MG63 (cell line): ENCODE results near the gene PRKAG2. TPM values are rescaled to one million over a fixed set of nuclear protein-coding genes. Genes with fewer than 3 reads are reported as not detected.

Experiments used
- DNase-seq: peaks from one replicate; pipeline ENCODE4 v3.0.0-alpha.2; 2020
- H3K27me3 ChIP-seq: fragments of 250-450 bp; sonication (Bioruptor Pico); 2 replicates; pipeline ENCODE4 v1.5.1; 2020; ENCODE audit warnings: mild to moderate bottlenecking, moderate library complexity
- H3K36me3 ChIP-seq: fragments of 250-450 bp; sonication (Bioruptor Pico); 2 replicates; pipeline ENCODE4 v1.5.1; 2020; ENCODE audit warnings: mild to moderate bottlenecking, moderate library complexity
- H3K4me3 ChIP-seq: fragments of 250-450 bp; sonication (Bioruptor Pico); 2 replicates; pipeline ENCODE4 v1.5.1; 2020; ENCODE audit warnings: mild to moderate bottlenecking, moderate library complexity
- H3K9me3 ChIP-seq: fragments of 250-450 bp; sonication (Bioruptor Pico); 2 replicates; pipeline ENCODE4 v1.5.1; 2020; ENCODE audit warnings: mild to moderate bottlenecking, moderate library complexity
- total RNA-seq: library from RNA; depleted of rRNA; stranded (reverse); fragments of >200 nt; shearing (Covaris generic); gene quantifications from 2 replicates; pipeline ENCODE4 v1.2.3, GENCODE V29; 2014; ENCODE audit warnings: low replicate concordance

PRKAG2 gene
- total RNA-seq, 1 experiment from 2014 or later: 15.2 TPM

GRCh38 chr7:151710646-151711434, 166.1 kb downstream of the PRKAG2 start:
- Histone ChIP-seq H3K27me3 (no peaks in the 10 kb centered on the region), H3K9me3 (no peaks in the 10 kb centered on the region), H3K36me3 (no peaks in the 10 kb centered on the region), H3K4me3 (no peak overlapping the region)
- no peak for DNase-seq

- no peak for DNase-seq
- Histone ChIP-seq H3K27me3 (no peaks in the 10 kb centered on the region), H3K9me3 (no peaks in the 10 kb centered on the region), H3K36me3 (no peaks in the 10 kb centered on the region), H3K4me3 (no peak overlapping the region)
Measured at GRCh38 chr7:151710121-151710640, 166.7 kb downstream of the PRKAG2 start.

GRCh38 chr7:151709141-151710038, 167.5 kb downstream of the PRKAG2 start:
- H3K4me3 ChIP-seq: no peak overlapping the region
- no peaks in the 10 kb centered on the region for H3K36me3 ChIP-seq
- H3K9me3 ChIP-seq: no peaks in the 10 kb centered on the region
- no peaks in the 10 kb centered on the region for H3K27me3 ChIP-seq
- no peak for DNase-seq

GRCh38 chr7:151708610-151709009, 168.3 kb downstream of the PRKAG2 start:
- Histone ChIP-seq H3K4me3 (no peak overlapping the region), H3K9me3 (no peaks in the 10 kb centered on the region), H3K27me3 (no peaks in the 10 kb centered on the region), H3K36me3 (no peaks in the 10 kb centered on the region)
- no peak for DNase-seq

GRCh38 chr7:151707757-151708156, 169.2 kb downstream of the PRKAG2 start:
- Histone ChIP-seq H3K27me3 (no peaks in the 10 kb centered on the region), H3K9me3 (no peaks in the 10 kb centered on the region), H3K4me3 (no peak overlapping the region), H3K36me3 (no peaks in the 10 kb centered on the region)
- DNase-seq: no peak

- no peaks in the 10 kb centered on the region for H3K27me3 ChIP-seq
- no peak overlapping the region for H3K4me3 ChIP-seq
- no peaks in the 10 kb centered on the region for H3K9me3 ChIP-seq
- no peak for DNase-seq
- H3K36me3 ChIP-seq: no peaks in the 10 kb centered on the region
Measured at GRCh38 chr7:151707105-151707469, 169.8 kb downstream of the PRKAG2 start.

- no peak overlapping the region for H3K4me3 ChIP-seq
- no peaks in the 10 kb centered on the region for H3K9me3 ChIP-seq
- H3K36me3 ChIP-seq: no peaks in the 10 kb centered on the region
- DNase-seq: no peak
- H3K27me3 ChIP-seq: no peaks in the 10 kb centered on the region
Measured at GRCh38 chr7:151706277-151707104, 170.4 kb downstream of the PRKAG2 start.

- no peak for DNase-seq
- Histone ChIP-seq H3K9me3 (no peaks in the 10 kb centered on the region), H3K36me3 (no peaks in the 10 kb centered on the region), H3K27me3 (no peaks in the 10 kb centered on the region), H3K4me3 (no peak overlapping the region)
Measured at GRCh38 chr7:151705636-151706276, 171.2 kb downstream of the PRKAG2 start.

- Histone ChIP-seq H3K9me3 (no peaks in the 10 kb centered on the region), H3K4me3 (no peak overlapping the region), H3K36me3 (no peaks in the 10 kb centered on the region), H3K27me3 (no peaks in the 10 kb centered on the region)
- DNase-seq: no peak
Measured at GRCh38 chr7:151704960-151705635, 171.8 kb downstream of the PRKAG2 start.

GRCh38 chr7:151704299-151704959, 172.5 kb downstream of the PRKAG2 start:
- H3K4me3 ChIP-seq: no peak overlapping the region
- no peaks in the 10 kb centered on the region for H3K9me3 ChIP-seq
- no peaks in the 10 kb centered on the region for H3K36me3 ChIP-seq
- no peak for DNase-seq
- H3K27me3 ChIP-seq: no peaks in the 10 kb centered on the region

GRCh38 chr7:151702961-151703360, 174.0 kb downstream of the PRKAG2 start:
- H3K27me3 ChIP-seq: no peaks in the 10 kb centered on the region
- H3K9me3 ChIP-seq: no peaks in the 10 kb centered on the region
- no peak overlapping the region for H3K4me3 ChIP-seq
- no peaks in the 10 kb centered on the region for H3K36me3 ChIP-seq
- no peak for DNase-seq

GRCh38 chr7:151700586-151701165, 176.2 kb downstream of the PRKAG2 start:
- no peaks in the 10 kb centered on the region for H3K9me3 ChIP-seq
- DNase-seq: peak; percentile 45
- no peak overlapping the region for H3K4me3 ChIP-seq
- no peaks in the 10 kb centered on the region for H3K27me3 ChIP-seq
- no peaks in the 10 kb centered on the region for H3K36me3 ChIP-seq

GRCh38 chr7:151699928-151700319, 177.0 kb downstream of the PRKAG2 start:
- DNase-seq: no peak
- no peaks in the 10 kb centered on the region for H3K9me3 ChIP-seq

GRCh38 chr7:151699147-151699927, 177.6 kb downstream of the PRKAG2 start:
- Histone ChIP-seq H3K9me3 (no peaks in the 10 kb centered on the region), H3K27me3 (no peaks in the 10 kb centered on the region), H3K36me3 (no peaks in the 10 kb centered on the region), H3K4me3 (no peak overlapping the region)
- DNase-seq: peak; percentile 11

More at GRCh38 chr7:151699928-151700319, 177.0 kb downstream of the PRKAG2 start:
- Histone ChIP-seq H3K4me3 (no peak overlapping the region), H3K36me3 (no peaks in the 10 kb centered on the region), H3K27me3 (no peaks in the 10 kb centered on the region)
